NB4 (cell line): ENCODE data around the gene TYMP.

ENCODE experiments used
- POLR2A ChIP-seq: IDR thresholded peaks from 2 replicates; pipeline ENCODE4 v1.6.1; 2011; ENCODE audit warnings: mild to moderate bottlenecking; ENCODE audit not compliant: insufficient read length; ENCODE audit errors: extremely low read depth
- TF ChIP-seq, protein P1 (sequence below): IDR thresholded peaks from one replicate; pipeline ENCODE4 v1.5.1; 2012; ENCODE audit warnings: low read depth, low read length
- TF ChIP-seq, protein P2 (sequence below): IDR thresholded peaks from 2 replicates; pipeline ENCODE4 v1.6.1; 2011; ENCODE audit warnings: low read depth, low read length

DNA sequence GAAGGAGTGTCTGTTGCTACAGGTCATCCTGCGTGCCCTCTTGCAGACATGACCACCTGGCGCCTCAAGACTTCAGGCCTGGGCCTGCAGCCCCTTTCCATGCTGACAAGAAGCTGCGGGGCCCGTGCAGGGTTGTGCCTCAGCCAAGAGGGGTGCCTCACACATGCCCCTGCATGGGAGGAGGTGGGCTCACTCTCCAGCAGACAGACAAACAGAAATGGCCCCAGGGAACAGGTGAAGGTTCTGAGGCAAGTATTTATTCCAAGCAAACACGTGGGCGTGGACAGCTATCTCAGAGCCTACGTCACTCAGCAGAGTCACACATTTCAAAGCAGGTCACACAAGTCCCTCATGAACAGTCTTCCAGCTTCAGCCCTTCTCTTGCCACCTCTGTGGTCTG lies 38.8 kb upstream of the TYMP start:
- TF ChIP-seq, protein P1, sequence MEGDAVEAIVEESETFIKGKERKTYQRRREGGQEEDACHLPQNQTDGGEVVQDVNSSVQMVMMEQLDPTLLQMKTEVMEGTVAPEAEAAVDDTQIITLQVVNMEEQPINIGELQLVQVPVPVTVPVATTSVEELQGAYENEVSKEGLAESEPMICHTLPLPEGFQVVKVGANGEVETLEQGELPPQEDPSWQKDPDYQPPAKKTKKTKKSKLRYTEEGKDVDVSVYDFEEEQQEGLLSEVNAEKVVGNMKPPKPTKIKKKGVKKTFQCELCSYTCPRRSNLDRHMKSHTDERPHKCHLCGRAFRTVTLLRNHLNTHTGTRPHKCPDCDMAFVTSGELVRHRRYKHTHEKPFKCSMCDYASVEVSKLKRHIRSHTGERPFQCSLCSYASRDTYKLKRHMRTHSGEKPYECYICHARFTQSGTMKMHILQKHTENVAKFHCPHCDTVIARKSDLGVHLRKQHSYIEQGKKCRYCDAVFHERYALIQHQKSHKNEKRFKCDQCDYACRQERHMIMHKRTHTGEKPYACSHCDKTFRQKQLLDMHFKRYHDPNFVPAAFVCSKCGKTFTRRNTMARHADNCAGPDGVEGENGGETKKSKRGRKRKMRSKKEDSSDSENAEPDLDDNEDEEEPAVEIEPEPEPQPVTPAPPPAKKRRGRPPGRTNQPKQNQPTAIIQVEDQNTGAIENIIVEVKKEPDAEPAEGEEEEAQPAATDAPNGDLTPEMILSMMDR, result no peak
- TF ChIP-seq, protein P2, sequence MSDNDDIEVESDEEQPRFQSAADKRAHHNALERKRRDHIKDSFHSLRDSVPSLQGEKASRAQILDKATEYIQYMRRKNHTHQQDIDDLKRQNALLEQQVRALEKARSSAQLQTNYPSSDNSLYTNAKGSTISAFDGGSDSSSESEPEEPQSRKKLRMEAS, result no peak
- TF ChIP-seq POLR2A, result no peak
